Epithelial cell of prostate (primary cell): ENCODE measurements around the gene COMMD1.
"Not testable (repeated sequence)": the region's sequence is repeated elsewhere in the genome, so short reads cannot be mapped to it uniquely, and the experiment has no call there.

ENCODE experiments used
- DNase-seq: peaks from one replicate; pipeline ENCODE4 v3.0.0-alpha.2; 2011; ENCODE audit warnings: low read depth, low spot score
- H3K27ac ChIP-seq: fragments of 450-650 bp; 2 replicates; pipeline ENCODE4 v1.5.1; 2017; ENCODE audit warnings: mild to moderate bottlenecking

Gene COMMD1

GRCh38 chr2:62116983-62117382 lies 211.5 kb downstream of the COMMD1 start:
- DNase-seq = no peak
- H3K27ac ChIP-seq = no peak overlapping the region

DNA sequence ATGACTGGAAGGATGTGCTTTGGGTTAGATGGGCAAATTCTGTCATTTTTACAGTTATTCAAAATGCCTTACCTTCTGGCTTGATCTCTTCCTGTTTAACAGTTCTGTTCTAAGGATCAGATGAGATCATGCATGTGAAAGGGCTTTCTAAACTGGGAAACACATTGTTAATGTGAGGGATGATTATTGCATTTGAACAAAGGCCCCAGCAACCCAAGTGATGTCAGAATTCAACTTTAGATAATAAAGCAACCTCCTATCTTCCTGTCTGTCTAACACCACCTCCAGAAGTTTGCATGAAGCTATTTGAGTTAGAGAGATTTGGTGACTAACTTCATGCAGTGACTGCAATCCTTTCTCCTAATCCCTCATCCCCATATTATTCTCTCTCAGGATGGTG lies 212.7 kb downstream of the COMMD1 start:
- no peak for DNase-seq
- H3K27ac ChIP-seq = no peak overlapping the region

DNA sequence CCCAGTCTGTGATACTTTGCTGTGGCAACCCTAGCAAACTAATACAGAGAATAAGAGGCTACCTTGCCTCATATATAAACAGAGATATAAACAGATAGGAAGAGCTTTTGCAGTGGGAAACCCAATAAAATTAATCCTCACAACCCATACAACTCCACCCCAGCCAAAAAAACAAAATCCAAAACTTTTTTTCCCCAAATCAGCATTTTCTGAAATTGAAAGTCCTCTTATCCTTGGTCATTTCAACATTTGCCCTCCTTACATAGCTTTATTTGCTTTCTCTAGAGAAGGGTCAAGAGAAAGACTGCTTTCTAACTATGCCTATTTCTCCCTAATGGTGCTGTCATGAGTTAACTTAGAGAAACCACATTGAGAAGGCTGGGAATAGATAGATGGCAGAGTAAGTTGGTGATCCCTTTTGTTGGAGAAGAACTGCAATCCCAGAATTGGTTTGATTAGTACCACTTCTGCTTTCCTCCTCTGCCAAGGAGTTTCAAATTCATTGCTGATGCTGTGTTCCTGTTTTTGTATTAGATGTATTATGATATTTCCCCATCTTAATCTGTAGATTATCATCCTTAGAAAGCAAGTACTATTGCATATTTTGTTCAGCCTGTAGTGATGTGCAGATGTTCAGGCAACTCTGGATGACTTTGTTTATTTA lies 214.0 kb downstream of the COMMD1 start:
- no peak overlapping the region for H3K27ac ChIP-seq
- no peak for DNase-seq

DNA sequence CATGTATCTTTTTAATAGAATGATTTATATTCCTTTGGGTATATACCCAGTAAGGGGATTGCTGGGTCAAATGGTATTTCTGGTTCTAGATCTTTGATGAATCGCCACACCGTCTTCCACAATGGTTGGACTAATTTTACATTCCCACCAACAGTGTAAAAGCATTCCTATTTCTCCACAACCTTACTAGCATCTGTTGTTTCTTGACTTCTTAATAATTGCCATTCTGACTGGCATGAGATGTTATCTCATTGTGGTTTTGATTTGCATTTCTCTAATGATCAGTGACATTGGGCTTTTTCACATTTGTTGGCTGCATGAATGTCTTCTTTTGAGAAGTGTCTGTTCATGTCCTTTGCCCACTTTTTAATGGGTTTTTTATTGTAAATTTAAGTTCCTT lies 220.8 kb downstream of the COMMD1 start:
- not testable (repeated sequence) for DNase-seq, H3K27ac ChIP-seq

DNA sequence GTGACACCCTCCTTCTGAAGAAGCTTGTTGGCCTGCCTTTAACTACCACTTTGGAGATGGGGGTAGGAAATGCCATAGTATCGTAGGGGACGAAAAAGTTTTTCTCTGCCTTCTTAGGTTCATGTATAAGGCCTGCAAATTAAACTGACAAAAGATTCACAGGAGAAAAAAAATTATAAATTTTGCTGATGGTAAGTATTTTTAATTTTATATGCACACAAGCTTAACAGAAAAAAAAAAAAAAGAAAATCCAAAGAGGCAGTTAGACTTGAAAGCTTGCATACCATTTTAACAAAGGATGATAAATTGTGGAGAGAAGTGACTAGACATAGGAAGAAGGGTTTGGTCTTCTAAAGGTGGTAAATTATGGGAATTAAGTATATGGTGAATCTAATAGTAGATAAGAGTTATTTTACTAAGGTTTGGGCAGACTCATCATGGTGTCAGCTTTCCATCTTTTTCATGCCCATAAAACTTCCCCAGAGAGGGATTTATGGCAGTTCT lies 227.9 kb downstream of the COMMD1 start:
- DNase-seq = no peak

GRCh38 chr2:62136956-62137830 lies 231.7 kb downstream of the COMMD1 start:
- no peak overlapping the region for H3K27ac ChIP-seq
- DNase-seq = no peak

More for the DNA sequence above, 227.9 kb downstream of the COMMD1 start:
- no peak overlapping the region for H3K27ac ChIP-seq

DNA sequence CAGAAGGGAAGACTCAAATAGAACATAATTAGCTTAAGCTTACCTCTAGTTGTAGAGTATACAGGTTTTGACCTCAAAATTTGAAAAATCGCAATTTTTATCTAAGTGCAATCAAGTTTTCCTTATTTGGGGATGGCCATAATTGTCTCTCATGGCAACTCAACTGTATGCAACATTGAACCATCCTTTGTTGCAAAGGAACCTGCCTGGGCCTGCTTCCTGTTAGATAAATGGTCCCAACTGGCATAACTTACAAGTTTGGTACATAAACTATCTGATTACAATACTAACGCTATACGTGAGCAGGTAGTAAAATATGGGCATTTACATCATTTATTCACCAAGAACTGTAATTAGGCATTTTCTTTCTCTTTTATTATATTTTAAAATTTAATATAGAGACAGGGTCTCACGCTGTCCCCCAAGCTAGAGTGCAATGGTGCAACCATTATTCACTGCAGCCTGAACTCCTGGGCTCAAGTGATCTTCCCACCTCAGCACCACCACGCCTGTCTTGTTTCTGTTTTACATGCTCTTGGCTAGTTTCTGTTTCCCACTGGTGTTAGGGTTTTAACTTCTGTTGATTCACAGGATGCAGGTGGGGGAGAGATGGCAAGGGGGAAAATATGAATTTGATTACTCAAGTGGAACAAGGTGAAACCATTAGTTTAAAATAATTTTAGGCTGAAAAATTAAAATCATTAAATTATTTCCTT lies 235.1 kb downstream of the COMMD1 start:
- no peak for DNase-seq
- no peak overlapping the region for H3K27ac ChIP-seq

- no peak for DNase-seq
- H3K27ac ChIP-seq = no peak overlapping the region
These were observed 235.8 kb downstream of the COMMD1 start for GRCh38 chr2:62141142-62141740.

DNA sequence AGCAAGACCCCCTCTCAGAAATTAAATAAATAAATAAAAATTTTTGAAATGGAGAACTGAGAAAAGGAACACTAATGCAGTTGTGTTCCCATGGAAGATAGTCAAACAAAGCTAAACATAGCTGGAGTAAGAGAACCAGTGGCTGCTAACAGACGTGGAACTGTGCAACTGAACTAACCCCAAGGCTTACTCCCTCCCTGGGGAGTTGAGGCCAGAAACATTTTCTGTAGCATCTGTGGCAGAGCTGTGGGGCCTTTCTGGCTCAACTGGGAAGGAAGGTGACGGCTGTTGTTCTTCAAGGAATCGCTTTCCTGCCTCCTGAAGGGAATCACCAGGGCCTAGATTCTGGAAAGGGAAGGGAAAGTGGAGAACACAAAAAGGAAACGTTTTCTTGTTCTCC lies 236.6 kb downstream of the COMMD1 start:
- no peak for DNase-seq

GRCh38 chr2:62143696-62144095 lies 238.2 kb downstream of the COMMD1 start:
- DNase-seq = no peak
- H3K27ac ChIP-seq = no peak overlapping the region

More for the DNA sequence above, 236.6 kb downstream of the COMMD1 start:
- H3K27ac ChIP-seq = no peak overlapping the region

DNA sequence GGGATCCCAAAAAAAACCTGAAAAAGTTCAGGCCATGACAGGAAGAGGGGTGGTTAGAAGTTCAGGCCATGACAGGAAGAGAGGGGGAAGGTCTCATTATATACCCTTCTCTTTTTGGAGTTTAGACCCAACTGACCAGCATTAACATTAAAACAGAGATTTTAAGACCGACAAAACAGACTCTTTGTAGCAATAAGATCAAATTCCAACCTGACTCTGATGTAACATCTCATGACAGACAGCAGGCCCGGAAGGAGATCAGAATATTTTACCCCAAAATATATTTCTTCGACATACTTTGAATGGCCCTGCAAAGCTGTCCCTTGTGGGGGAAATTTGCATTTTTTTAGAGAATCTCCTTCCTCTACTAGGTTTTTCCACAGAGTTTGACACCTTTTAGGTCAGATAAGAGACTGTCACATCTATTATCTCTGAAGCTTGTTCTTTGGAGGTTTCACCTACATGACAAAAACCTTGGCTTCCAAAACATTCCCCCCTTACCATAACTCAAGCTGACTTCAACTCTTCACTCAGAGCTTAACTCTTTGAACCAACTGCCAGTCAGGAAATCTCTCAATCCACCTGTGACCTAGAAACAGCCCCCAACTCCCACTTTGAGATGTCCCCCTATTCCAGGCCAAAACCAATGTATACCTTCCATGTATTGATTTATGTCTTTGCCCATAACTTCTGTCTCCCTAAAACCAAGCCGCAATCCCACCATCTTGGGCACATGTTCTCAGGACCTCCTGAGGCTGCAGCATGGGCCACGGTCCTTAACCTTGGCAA lies 239.4 kb downstream of the COMMD1 start:
- H3K27ac ChIP-seq = no peak overlapping the region
- no peak for DNase-seq

DNA sequence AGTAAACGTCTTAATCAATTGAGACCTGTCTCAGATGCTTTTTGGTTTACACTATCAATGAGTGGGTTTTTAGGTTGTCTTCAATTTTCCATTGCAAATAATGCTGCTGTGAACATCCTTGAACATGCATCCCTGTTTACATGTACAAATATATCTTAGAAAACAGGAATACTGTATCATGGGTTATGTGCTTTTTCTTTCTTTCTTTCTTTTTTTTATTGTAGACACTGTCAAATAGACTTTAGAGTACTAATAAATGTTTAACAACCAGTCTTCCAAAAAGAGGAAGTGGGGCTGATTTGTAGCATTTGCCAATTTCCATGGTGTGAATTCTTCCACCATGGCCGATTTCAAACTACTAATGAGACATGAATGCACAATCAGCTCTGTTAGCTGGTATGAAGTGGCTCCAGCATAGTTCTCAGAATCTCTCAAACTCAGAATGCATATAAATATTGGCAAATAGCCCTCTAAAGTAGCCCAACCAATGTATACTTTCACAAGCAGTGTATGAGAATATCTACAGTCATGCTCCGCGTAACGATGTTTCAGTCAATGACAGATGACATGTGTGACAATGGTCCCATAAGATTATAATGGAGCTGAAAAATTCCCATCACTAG lies 240.1 kb downstream of the COMMD1 start:
- no peak for DNase-seq
- no peak overlapping the region for H3K27ac ChIP-seq

GRCh38 chr2:62146790-62147189 lies 241.3 kb downstream of the COMMD1 start:
- not testable (repeated sequence) for DNase-seq
- H3K27ac ChIP-seq = peak overlapping the region; percentile 84

- peak overlapping the region; percentile 84 for H3K27ac ChIP-seq
- DNase-seq = peak; percentile 76
These were observed 242.3 kb downstream of the COMMD1 start for GRCh38 chr2:62147610-62148301.

GRCh38 chr2:62149708-62150107 lies 244.2 kb downstream of the COMMD1 start:
- DNase-seq = peak; percentile 90
- peak overlapping the region; percentile 84 for H3K27ac ChIP-seq

- DNase-seq = no peak
- H3K27ac ChIP-seq = peak overlapping the region; percentile 84
These were observed 245.3 kb downstream of the COMMD1 start for GRCh38 chr2:62150597-62151305.

- DNase-seq = no peak
- peak overlapping the region; percentile 25 for H3K27ac ChIP-seq
These were observed 245.8 kb downstream of the COMMD1 start for GRCh38 chr2:62151306-62151638.

DNA sequence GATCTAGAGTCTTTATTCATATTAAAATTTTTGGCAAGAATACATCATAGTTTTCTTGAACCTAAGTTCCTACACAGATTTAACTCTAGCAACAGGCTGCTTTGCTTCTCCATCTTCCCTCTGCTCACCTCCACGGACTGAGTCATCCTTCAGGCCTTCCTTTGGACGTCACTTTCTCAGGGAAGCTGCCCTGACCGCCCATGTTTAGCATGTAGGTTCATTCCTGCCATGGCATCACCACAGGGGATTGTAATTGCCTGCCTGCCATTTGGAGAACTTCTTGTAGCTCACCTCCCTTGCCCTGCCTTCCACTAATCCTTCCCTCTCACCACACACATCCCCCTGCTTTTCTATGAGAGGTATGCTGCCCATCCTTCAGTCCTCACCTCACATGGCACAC lies 246.5 kb downstream of the COMMD1 start:
- peak; percentile 68 for DNase-seq
- H3K27ac ChIP-seq = peak overlapping the region; percentile 25
